Activated CD8-positive, alpha-beta memory T cell treated with anti-CD3 and anti-CD28 coated beads for 36 hours (primary cell): ENCODE results near the gene ZNF416. TPM values are rescaled to one million over a fixed set of nuclear protein-coding genes. Genes with fewer than 3 reads are reported as not detected.

Experiments
- CTCF ChIA-PET: fragments of 350-600 bp; sonication (Branson Sonifier 250); formaldehyde crosslinking; loops from one replicate; lab custom pipeline; 2021; ENCODE audit warnings: antibody characterized with exemption; lab: Charles Lee
- POLR2A ChIA-PET: fragments of 350-600 bp; sonication (Branson Sonifier 250); formaldehyde crosslinking; loops from one replicate; lab custom pipeline; 2021; ENCODE audit warnings: antibody characterized with exemption; lab: Charles Lee
- total RNA-seq, 2 experiments: library from RNA; stranded (reverse); gene quantifications; one replicate each; pipeline ENCODE4 v1.2.3, GENCODE V29; 2021

ZNF416 gene
- 1 to 10 TPM; 3.4 to 4.0 TPM for total RNA-seq

- POLR2A ChIA-PET, result no interaction called here
These were observed at the start of gene ZNF416 for GRCh38 chr19:57578487-57579205. ZNF416 (minus strand) TSS chr19:57578911; CDS start chr19:57578704, 207 bp downstream.

GRCh38 chr19:57623091-57623490, 44.4 kb upstream of the ZNF416 start:
- CTCF ChIA-PET, result no interaction called here
- POLR2A ChIA-PET, result interaction anchor here (0.7 kb wide), 1 partner anchor 10 kb away, joined by 3 read pairs; the partner anchor contains the start of gene ZNF211

More at GRCh38 chr19:57578487-57579205, at the start of gene ZNF416:
- CTCF ChIA-PET, result no interaction called here

- ChIA-PET POLR2A (no interaction called here), CTCF (no interaction called here)
These were observed 42.1 kb upstream of the ZNF416 start for GRCh38 chr19:57620673-57621348.

- CTCF ChIA-PET, result no interaction called here
- POLR2A ChIA-PET, result no interaction called here
These were observed 36.6 kb upstream of the ZNF416 start for GRCh38 chr19:57615346-57615745.

- CTCF ChIA-PET, result interaction anchor here (1.5 kb wide), 1 partner anchor 68 kb away, joined by 3 read pairs; the partner anchor contains the start of gene ZNF551
- POLR2A ChIA-PET, result interaction anchor here (0.6 to 1.1 kb wide), 2 partner anchors 95 to 249 kb away, joined by 3 read pairs; partner anchors contain the start of gene ZNF154
These were observed 35.4 kb upstream of the ZNF416 start, which contains the start of gene ZNF134 for GRCh38 chr19:57613941-57614743. ZNF134 (plus strand) TSS chr19:57614242; CDS start chr19:57619469, 5,227 bp downstream.

- ChIA-PET CTCF (no interaction called here), POLR2A (no interaction called here)
These were observed 32.4 kb upstream of the ZNF416 start for GRCh38 chr19:57611113-57611512.

- POLR2A ChIA-PET, result interaction anchor here (0.7 kb wide), 1 partner anchor 69 kb away, joined by 5 read pairs; no protein-coding TSS in a partner anchor
These were observed 28.2 kb upstream of the ZNF416 start for GRCh38 chr19:57606931-57607330.

GRCh38 chr19:57599761-57600383, 21.2 kb upstream of the ZNF416 start, which contains the start of gene ZNF530:
ZNF530 (plus strand) TSS chr19:57599885; CDS start chr19:57604346, 4,461 bp downstream.
- CTCF ChIA-PET, result no interaction called here

More at GRCh38 chr19:57606931-57607330, 28.2 kb upstream of the ZNF416 start:
- CTCF ChIA-PET, result no interaction called here

GRCh38 chr19:57599377-57599760, 20.7 kb upstream of the ZNF416 start:
- ChIA-PET POLR2A (no interaction called here), CTCF (no interaction called here)

More at GRCh38 chr19:57599761-57600383, 21.2 kb upstream of the ZNF416 start, which contains the start of gene ZNF530:
- POLR2A ChIA-PET, result no interaction called here

- ChIA-PET POLR2A (no interaction called here), CTCF (no interaction called here)
These were observed 8.8 kb upstream of the ZNF416 start for GRCh38 chr19:57587529-57587928.

- POLR2A ChIA-PET, result no interaction called here
These were observed 5.1 kb upstream of the ZNF416 start, which contains the start of gene ZIK1 for GRCh38 chr19:57583521-57584416. ZIK1 (plus strand) TSS chr19:57584145; CDS start chr19:57584357, 212 bp downstream.

GRCh38 chr19:57583104-57583520, 4.4 kb upstream of the ZNF416 start:
- ChIA-PET POLR2A (no interaction called here), CTCF (no interaction called here)

More at GRCh38 chr19:57583521-57584416, 5.1 kb upstream of the ZNF416 start, which contains the start of gene ZIK1:
- CTCF ChIA-PET, result no interaction called here

GRCh38 chr19:57576661-57577060, 2.0 kb downstream of the ZNF416 start:
- CTCF ChIA-PET, result no interaction called here
- POLR2A ChIA-PET, result no interaction called here

GRCh38 chr19:57572415-57572947, 6.2 kb downstream of the ZNF416 start:
- ChIA-PET CTCF (no interaction called here), POLR2A (no interaction called here)

GRCh38 chr19:57570707-57571106, 8.0 kb downstream of the ZNF416 start:
- CTCF ChIA-PET, result no interaction called here
- POLR2A ChIA-PET, result no interaction called here

- CTCF ChIA-PET, result no interaction called here
- POLR2A ChIA-PET, result no interaction called here
These were observed 12.1 kb downstream of the ZNF416 start for GRCh38 chr19:57566396-57567265.

GRCh38 chr19:57563547-57563946, 15.2 kb downstream of the ZNF416 start:
- ChIA-PET CTCF (no interaction called here), POLR2A (no interaction called here)
